ENCODE data around the gene TUBGCP2.
"Not testable (repeated sequence)": the region's sequence is repeated elsewhere in the genome, so short reads cannot be mapped to it uniquely, and the experiment has no call there.

TUBGCP2 gene

GRCh38 chr10:133265052-133265451, 43.6 kb downstream of the TUBGCP2 start:
- not testable (repeated sequence) for DNase-seq (ENCODE audit: low spot score)

DNA sequence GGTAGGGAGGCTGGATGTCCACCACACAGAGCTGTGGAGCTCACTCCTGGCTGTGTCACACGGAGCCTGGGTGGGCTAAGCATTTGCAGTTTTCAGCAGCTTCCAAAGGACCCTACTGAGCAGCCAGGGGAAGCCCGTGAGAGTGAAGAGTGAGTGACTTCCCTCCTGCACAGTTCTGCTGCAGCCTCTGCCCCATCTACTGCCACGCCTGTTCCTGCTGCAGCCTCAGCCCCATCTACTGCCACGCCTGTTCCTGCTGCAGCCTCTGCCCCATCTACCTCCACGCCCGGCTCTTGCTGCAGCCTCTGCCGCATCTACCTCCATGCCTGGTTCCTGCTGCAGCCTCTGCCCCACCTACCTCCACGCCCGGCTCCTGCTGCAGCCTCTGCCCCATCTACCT, 44.2 kb downstream of the TUBGCP2 start:
- DNase-seq (ENCODE audit: low spot score), result no peak

DNA sequence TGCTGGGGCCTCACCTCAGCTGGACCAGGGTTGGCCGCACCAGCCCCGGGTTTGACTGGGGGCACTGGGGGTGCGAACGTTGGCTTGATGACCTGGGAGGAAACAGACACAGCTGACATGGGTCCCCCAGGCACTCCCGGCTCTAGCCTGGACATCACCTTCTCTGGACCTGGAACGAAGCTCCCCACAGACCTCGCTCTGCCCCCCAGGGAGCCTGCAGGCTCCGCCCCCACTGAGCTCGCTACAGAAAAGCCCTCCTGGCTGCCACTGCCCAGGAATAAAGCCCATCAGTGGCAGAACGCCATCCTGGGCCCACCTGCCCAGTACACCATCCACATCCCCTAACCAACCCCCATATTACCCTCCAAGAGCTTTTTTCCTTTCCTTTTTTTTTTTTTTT, 45.0 kb downstream of the TUBGCP2 start:
- DNase-seq (ENCODE audit: low spot score), result no peak

DNA sequence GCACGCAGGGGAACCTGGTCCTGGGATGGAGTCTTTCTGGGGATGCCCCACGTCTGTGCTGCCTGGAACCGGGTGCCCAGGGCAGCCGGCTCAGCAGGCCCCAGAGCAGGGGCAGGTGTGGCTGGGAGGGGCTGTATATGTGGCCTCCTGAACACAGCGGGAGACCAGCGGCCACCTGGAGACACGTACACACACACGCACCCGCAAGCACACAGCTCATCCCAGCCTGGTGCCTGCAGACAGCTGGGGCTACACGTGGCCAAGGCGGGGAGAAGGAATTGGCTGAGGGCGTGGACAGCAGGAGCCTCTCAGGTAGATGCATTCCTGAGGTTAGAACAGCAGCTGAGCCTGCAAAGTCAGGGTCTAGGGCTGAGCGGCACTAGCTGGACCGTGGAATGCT, 46.0 kb downstream of the TUBGCP2 start:
- DNase-seq (ENCODE audit: low spot score), result no peak

GRCh38 chr10:133261726-133262325, 46.8 kb downstream of the TUBGCP2 start:
- peak; percentile 90 for DNase-seq (ENCODE audit: low spot score)

DNA sequence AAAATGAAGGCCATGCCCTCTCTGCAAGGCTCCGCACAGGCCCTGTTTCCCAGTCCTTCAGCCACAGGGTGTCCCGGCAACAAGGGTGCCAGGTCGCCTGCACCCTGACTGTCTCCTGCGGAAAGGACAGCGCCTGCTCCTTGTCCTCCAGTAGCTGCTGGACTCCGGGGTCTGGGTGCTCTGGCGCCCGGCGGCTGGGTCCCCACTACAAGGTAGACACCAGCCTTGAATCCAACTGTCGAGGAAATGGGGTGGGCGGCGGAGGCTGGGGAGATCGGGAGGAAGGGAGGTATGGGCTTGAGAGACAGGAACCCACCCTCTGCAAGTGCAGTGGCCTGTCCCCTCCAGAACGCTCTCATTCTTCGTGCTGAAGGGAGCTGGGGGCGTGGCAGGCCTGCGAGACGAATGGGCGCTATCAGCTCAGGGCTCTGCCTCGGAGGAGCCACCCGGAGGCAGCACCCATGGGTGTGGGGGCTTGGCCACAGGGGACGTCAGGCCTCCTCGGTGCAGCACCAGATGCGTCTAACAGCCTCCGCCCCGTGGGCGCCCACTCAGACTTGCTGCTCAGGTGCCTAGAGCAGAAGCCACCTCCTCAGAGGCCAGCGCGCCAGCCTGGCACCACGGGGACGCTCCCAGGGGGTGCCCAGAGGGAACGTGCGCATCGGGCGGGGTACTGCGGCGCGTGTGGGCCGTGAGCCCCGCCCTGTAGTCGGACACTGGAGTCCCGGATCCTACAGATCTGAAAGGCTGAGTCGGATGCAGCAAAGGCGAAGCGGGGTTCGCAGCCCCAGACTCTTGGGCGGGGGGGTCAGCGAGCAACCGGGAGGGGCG, 47.6 kb downstream of the TUBGCP2 start:
- peak; percentile 69 for DNase-seq (ENCODE audit: low spot score)

DNA sequence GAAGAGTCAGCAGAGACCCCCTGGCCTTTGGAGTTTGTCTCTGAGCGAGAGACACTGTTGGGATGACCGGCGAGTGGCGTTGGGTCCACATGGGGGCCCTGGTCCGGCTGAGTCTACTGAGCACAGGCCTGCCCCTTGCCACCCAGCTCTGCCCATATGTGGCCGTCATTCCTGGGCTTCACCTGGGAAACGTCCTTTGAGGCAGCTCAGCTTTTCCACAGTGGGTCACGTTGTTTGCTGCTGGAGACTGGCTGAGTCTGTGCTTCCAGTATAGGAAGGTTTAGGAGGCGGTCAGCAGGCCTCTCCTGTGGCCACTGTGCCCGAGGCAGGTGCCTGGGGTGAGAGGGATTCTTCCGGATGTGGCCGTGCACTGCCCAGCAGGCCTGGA, 49.1 kb downstream of the TUBGCP2 start:
- DNase-seq (ENCODE audit: low spot score), result no peak

GRCh38 chr10:133258818-133259601, 49.7 kb downstream of the TUBGCP2 start:
- DNase-seq (ENCODE audit: low spot score), result no peak

DNA sequence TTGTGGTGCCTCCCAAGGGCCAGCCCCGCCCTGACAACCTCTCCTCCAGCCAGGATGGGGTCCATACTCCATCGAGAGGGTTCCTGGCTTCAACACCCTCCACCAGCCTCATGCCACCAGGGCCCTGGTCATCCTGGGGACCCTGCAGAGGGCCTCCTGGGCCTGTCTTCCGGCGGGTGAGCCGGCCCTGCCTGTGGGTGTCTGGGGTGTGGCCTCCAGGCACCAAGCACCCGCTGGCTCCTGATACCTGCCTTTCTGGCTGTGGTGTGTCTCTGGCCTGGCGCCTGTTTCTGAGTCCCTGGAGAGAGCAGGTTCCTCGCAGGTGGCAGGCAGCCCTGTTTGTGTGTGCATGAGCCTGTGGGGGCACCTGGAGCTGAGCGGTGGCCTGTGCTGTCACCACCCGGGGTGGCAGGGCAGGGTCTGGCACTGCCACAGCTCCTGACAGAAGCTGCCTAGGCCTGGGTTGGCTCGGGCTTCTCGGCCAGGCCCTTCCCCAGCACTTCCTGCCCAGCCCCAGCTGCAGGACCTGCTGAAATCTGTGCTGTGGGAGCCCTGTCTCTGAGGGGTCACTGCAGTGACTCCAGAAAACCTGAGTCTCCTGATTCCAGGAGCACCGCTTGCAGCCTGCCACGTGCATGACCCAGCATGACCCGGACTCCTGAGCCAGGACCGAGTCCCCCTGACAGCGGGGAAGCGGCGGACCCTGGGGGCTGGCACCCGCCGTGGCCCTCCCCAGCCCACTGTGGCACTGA, 50.4 kb downstream of the TUBGCP2 start:
- DNase-seq (ENCODE audit: low spot score), result peak; percentile 50

GRCh38 chr10:133257489-133258065, 51.1 kb downstream of the TUBGCP2 start:
- DNase-seq (ENCODE audit: low spot score), result peak; percentile 88

GRCh38 chr10:133255323-133255722, 53.3 kb downstream of the TUBGCP2 start:
- DNase-seq (ENCODE audit: low spot score), result no peak

DNA sequence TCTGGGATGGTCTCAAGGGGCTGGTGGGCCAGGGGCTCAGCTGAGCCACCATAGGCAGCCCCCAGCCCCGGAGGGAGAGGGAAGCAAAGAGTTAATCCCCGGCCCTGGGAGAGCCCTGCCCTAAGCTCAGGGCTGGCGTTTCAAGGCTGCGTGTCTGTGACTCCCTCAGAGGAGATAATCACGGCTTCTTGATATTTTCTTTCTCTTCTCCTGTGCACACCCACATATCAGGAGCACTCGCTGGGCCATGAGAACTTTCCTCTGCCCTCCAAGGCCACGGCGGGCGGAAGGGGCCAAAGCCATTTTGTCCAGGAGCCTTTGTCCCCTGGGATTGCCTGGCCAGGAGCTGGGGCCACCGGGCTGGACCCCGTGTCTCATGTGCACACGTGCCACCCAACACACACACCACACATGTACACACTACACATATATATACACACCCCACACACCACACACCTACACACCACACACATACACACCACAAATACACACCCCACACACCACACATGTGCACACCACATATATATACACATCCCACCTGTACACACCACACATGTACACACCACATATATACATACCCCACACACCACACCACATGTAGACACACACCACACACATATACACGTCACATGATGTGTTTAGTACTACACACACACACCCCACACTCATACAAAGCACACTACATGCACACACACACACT, 54.1 kb downstream of the TUBGCP2 start:
- no peak for DNase-seq (ENCODE audit: low spot score)

GRCh38 chr10:133253361-133253955, 55.2 kb downstream of the TUBGCP2 start:
- DNase-seq (ENCODE audit: low spot score), result no peak

GRCh38 chr10:133252223-133252552, 56.5 kb downstream of the TUBGCP2 start:
- no peak for DNase-seq (ENCODE audit: low spot score)

GRCh38 chr10:133251388-133252222, 57.1 kb downstream of the TUBGCP2 start:
- DNase-seq (ENCODE audit: low spot score), result no peak

- no peak for DNase-seq (ENCODE audit: low spot score)
Measured at GRCh38 chr10:133249975-133250754, 58.5 kb downstream of the TUBGCP2 start.

DNA sequence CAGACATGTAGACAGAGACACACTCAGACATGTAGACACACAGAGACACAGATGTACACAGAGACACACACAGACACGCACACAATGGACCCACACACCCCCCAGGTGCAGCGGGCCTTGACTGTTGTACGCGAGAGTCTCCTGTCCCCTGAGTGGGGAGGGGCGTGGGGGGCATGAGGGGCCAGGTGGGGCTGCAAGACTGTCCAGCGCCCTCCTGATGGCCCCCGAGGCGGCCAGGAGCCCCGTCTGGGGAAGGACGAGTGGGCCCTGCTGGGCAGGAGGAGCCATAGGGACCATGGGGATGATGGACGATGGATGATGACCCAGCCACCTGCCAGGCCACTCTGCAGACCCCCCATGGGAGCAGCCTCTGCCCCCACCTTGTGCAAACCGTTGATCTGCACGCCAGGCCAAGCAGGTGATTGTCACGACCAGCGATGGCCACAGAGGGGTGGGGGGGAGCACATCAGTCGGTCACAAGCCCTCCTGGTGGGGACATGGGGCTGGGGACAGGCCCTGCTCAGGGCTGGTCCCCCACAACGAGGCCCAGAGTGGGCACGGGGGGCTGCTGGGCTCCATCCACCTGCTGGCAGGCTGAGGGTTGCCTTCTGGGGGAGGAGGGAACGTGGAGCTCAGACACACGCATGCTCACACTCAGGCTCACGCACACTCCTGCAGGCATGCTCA, 59.4 kb downstream of the TUBGCP2 start:
- peak; percentile 57 for DNase-seq (ENCODE audit: low spot score)

DNA sequence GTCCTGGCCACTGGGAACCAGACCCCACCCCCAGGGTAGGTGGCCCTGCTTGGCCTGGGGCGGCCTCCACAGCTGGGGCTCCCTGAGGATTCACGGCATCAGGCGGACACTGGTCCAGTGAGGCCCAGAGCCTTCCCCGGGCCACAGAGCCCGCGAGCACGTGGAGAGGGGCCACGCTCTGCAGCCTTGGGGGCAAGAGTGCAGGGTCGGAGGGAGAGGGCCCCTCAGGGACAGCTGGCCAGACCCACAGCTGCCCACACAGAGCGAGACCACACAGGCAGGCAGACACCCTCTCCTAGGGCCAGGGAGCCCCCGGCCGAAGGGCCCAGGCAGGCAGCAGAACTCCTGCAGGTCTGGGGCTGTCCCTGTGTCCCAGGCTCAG, 60.3 kb downstream of the TUBGCP2 start:
- no peak for DNase-seq (ENCODE audit: low spot score)

All from HuH-7 (cell line).